HG02759 (cell line): ENCODE results near the gene PIPOX.

Source experiments
- ATAC-seq: cut with Tn5 transposase; IDR thresholded peaks from one replicate; pipeline ENCODE4 v1.9.1; 2021; ENCODE audit warnings: mild to moderate bottlenecking, moderate library complexity; ENCODE audit not compliant: unreplicated experiment

The PIPOX gene

DNA sequence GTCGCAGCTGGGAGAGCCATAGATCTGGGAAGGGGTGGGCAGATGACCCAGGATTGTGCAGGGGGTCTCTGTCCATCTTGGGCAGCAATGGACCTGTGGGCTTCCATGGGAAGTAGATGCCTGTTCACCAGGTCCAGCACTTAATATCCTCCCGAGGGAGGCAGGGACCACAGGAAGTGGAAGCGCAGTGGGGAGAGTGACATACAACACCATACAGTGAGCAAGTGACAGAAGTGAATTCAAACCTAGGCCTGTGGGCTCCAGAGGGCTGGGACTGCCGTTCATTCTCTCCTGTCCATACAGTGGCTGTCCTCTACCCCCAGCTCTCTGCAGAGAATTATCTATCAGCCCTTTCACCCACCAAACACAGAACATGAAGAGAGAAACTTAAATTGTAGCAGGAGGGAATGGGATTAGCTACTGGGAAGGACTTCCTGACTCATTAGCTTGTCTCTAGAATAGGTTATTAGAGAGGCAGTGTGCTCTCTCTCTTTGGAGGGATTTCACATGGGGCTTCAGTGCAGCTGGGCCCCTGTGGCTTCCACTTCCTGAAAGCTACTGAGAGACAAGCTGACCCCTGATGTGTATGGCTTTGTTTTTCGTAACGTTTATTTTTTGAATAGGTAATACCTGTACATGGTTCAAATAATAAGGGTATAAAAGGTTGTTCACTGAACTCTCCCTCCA lies 24.0 kb upstream of the PIPOX start:
- ATAC-seq, result no peak

DNA sequence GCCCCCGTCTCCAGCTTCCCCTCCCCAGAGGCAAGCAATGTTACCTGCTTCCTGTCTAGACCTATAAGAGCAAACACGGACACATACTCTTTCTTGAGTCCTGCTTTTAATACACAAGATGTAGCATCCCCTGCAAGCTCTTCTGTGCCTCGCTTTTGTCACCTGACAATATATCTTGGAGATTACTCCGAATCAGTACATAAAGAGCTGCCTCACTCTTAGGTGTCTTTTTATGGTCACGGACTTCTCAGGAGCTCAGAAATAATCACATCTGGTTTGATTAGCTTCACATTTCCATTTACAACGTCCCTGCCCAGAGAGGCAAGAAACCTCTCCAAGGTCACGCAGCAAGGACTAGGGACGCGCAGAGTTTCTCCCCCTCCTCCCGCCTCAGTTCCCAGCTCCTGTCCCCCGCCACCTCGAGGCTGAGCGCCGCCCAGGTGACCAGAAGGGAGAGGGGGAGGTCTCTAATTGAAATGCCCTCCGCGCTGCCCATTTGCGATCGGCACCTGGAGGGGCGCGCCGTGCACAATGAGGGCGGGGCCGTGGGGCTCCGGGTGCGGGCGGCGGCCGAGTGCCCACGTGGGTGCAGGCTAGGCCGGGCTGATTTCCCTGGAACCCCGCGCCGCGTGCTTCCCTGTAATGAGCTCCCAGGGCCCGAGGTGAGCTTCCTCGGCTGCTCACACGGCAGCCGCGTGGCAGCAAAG lies 23.3 kb upstream of the PIPOX start:
- ATAC-seq, result no peak

DNA sequence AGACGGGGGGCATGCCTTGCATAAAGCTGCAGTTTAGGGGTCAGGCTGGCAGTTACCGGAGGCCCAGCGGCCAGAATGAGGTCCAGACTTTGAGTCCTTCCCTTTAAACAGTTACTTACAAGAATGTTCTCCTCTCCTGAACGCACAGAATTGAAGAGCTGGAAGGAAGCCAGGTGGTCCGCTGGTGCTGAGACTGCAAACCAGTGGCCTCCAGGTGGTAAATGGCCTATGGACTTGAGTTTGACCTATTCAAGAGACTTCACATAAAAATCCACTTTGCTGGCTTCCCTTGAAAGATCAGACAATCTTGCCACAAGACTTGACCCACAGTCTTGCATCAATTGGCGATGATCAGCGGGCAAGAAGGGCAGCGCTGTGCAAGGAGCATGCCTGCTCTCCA lies 22.4 kb upstream of the PIPOX start:
- ATAC-seq, result no peak

- no peak for ATAC-seq
Measured at GRCh38 chr17:29021226-29021625, 21.7 kb upstream of the PIPOX start.

DNA sequence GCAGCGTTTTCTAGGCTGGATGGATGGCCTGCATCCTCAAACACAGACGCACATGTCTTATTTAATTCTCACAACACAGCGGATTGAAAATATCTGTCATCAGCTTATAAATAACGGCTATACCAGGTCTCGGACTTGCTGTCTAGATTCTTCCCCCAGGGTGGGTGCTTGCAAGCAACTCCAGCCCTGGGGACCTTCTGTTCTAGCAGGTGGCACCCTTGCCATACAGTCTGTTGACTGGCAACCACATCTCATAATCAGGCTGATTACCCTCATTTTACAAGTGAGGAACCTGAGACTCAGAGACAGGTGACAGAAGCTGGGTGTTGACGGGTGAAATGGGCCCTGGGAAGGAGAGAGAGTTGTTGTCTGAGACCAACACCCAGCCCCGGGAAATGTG lies 20.9 kb upstream of the PIPOX start:
- ATAC-seq, result no peak

DNA sequence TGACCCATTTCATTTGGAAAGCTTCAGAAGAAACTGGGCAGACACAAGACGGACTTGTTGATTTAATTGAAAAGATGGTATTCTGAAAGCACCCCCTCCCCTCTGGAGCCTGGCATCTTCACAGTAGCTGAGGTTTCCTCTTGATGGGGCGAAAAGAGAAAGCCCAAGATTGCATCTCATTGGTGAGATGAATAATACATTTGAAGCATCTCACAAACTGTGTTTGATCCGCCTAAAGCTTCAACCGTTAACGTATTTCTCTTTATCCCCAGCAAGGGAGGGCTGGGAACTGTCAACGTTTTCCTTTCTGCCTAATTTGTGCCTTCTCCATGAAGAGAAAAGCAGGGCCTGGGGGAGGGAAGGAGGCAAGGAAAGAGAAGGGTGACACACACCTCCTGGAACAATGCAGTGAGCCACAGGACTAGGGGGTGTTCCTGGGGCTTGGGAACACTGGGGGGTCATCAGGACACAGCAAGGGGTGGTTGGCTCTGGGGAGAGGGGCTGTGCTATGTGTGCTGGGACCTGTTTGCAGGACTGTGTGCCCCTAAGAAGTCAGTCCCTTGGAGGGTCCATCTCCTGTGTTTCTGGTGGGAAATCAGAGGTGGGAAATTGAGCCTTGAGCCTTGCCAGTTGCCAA lies 18.5 kb upstream of the PIPOX start:
- no peak for ATAC-seq

DNA sequence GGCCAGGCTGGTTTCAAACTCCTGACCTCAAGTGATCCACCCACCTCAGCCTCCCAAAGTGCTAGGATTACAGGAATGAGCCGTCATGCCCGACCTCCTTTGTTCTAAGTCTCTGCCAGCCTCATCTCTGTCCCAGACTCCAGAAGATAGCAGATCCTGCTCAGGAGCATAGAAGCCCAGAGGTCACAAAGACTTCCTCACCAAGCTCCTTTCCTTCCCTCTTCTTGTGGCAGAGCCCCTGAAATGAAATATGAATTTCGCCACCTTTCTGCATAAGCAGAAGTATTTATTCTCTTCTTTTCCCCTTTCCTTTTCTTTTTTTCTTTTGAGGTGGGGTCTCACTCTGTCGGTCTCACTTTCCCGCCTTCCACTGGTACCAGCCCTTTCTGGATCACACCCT lies 11.5 kb upstream of the PIPOX start:
- no peak for ATAC-seq

GRCh38 chr17:29032013-29032856 lies 10.7 kb upstream of the PIPOX start:
- no peak for ATAC-seq

- no peak for ATAC-seq
Measured at GRCh38 chr17:29032857-29033197, 10.1 kb upstream of the PIPOX start.

GRCh38 chr17:29034510-29034909 lies 8.4 kb upstream of the PIPOX start:
- ATAC-seq, result no peak

DNA sequence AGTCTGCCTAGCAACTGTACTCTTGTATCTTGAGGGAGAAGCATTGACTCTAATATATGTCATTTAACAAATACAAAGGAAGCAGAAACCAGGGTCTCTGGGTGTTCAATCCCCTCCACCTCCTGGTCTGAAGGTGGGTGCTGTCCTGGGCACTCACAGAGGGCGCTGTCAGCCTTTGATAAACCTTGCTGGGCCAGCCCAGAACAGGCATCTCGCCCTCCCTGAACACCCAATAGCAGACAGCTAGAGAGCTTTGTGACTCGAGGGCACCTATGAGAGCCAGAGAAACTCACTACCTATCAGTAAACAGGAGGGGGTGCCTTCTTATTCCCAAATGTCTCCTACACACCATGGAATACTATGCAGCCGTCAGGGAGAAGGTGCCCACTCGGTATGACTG lies 6.4 kb upstream of the PIPOX start:
- no peak for ATAC-seq

DNA sequence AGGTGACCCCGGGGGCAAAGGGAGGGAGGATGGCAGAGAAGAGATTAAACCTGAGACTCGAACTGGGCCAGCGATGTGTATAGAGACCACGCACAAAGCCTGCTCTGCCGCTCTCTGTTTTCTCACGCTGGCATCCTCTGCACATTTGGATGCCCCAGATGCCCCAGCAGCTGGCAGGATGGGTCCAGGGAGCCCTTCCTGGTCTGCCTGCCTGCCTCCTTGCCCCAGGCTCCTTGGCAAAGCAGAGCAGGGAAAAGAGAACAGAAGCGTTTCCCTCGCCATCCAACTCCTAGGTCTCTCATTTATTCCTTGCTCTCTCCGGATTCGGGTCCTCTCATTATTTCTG lies 5.2 kb upstream of the PIPOX start:
- no peak for ATAC-seq

DNA sequence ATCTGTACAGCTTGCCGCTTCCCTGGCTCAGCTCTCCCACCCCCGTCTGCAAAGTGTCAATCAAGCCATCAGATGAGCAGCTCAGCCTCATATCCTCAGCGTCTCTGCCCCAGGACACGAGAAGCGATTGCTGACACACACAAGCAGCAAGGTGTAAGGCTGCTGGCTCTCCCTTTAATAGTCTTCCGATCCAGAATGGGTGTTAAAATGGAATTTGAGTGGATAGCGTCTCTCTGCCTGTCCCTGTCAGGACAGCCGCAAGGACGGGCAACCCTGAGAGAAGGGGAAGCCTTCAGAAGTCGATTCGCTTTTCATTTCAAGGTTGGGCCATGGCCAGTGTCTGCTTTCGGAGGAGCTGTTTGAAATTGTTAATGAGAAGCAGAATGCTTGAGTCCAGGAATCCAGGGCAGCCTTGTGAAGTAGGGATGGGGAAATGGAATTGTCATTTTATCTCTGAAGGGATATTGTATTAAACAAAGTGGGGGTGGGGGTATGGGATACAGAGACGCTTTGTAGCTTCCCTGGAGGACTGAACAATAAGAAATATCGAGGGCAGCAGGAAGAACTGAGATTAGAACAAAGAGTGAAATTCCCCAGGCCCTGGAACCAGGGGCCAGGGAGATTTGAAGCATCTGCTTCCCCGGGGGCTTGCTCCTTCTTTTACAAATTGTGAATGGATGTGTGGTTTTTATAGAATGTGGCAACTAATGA lies 4.7 kb upstream of the PIPOX start:
- no peak for ATAC-seq

- ATAC-seq, result no peak
Measured at GRCh38 chr17:29039764-29040598, 3.0 kb upstream of the PIPOX start.

- no peak for ATAC-seq
Measured at GRCh38 chr17:29041091-29041490, 1.9 kb upstream of the PIPOX start.

DNA sequence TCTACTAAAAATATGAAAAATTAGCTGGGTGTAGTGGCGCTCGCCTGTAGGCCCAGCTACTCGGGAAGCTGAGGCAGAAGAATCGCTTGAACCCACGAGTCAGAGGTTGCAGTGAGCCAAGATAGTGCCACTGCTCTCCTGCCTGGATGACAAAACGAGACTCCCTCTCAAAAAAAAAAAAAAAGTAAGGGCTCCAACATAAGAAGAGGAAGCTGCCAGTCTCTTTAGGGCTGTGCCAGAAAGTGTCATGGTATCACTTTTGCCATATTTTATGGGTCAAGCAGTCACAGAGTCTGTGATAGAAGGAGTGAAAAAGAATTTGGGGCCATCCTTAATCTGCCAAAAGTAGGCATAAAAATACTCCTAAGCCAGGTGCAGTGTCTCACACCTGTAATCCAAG lies 1.4 kb upstream of the PIPOX start:
- no peak for ATAC-seq

GRCh38 chr17:29042026-29042678 lies 789 bp upstream of the PIPOX start:
- ATAC-seq, result no peak

DNA sequence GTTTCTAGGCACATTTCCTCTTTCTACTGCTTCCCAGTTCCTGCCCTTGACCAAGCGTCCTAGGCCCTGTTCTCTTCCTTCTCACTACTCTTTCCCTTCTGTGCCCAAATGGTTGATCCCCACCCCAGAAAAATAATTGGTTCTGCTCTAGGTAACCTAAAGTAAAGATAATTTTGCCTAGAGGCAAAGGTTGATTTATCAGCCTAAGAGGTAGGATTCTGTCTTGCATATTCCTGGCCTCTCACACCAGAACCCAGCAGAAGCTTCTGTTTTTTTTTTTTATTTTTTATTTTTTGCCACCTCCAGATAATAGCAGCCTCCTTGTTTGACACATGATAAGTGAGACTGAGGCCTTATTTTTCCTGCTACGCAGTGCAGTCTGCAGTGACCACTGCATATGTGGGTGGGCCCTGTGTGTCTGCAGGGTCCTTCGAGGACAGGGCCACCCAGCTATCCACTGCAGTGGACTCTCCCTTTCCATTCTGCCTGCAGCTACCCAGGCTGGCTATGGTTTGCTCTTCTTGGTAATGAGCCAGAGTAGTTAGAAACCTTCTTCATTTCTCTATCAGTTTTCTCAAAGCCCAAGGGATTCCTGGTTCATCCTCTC lies 701 bp downstream of the PIPOX start:
- no peak for ATAC-seq

GRCh38 chr17:29045026-29045425 lies 2.1 kb downstream of the PIPOX start:
- no peak for ATAC-seq
